Activated CD8-positive, alpha-beta memory T cell treated with anti-CD3 and anti-CD28 coated beads, Interleukin-2, amount 50 U/mL, for 1 hour (primary cell): ENCODE measurements around the gene ARSK.
A peak's percentile ranks its signal among the peaks of the same experiment; 100 is the strongest.

Experiments used
- DNase-seq: peaks from one replicate; pipeline ENCODE4 v3.0.0-alpha.2; 2020; ENCODE audit errors: extremely low read depth

ARSK gene, protein sequence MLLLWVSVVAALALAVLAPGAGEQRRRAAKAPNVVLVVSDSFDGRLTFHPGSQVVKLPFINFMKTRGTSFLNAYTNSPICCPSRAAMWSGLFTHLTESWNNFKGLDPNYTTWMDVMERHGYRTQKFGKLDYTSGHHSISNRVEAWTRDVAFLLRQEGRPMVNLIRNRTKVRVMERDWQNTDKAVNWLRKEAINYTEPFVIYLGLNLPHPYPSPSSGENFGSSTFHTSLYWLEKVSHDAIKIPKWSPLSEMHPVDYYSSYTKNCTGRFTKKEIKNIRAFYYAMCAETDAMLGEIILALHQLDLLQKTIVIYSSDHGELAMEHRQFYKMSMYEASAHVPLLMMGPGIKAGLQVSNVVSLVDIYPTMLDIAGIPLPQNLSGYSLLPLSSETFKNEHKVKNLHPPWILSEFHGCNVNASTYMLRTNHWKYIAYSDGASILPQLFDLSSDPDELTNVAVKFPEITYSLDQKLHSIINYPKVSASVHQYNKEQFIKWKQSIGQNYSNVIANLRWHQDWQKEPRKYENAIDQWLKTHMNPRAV

DNA sequence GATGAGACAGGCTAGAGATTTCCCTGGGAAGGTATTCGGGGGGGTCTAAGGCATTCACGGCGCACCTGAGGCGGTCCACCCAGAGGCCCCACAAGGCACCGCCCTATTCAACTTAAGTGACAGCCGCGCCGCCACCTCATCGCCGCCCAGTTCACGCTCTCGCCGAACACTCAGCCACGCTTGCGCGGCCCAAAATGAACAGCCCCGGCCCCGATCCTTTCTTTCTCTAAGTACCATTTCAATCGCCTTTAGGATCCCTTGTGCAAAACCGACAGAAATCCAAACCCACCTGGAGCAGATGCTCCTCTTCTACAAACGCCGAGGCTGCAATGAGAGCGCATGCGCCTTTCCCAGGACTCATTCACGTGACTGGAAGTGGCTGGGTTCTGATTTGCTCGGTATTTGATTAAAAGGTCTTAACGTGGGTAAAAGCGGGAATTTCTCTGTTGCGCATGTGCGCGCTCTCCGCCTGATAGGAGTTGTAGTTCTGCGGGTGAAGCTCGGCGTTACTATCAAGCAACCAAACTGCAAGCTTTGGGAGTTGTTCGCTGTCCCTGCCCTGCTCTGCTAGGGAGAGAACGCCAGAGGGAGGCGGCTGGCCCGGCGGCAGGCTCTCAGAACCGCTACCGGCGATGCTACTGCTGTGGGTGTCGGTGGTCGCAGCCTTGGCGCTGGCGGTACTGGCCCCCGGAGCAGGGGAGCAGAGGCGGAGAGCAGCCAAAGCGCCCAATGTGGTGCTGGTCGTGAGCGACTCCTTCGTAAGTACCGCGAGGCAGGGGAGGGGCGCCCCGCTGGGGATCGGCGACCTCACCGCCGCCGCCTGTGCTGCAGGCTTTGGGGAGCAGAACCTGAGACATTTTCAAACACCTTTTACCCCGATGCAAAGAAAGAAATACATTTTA, at the start of gene ARSK, which contains the start of gene SKIC3:
ARSK (plus strand) TSS at position 455 of the 902 bp plus-strand sequence; CDS start at position 633, 178 bp downstream.
SKIC3 (minus strand) TSS at position 331 of the 902 bp plus-strand sequence. CDS start 7,827 bp downstream, outside the sequence.
- peak; percentile 85 for DNase-seq

DNA sequence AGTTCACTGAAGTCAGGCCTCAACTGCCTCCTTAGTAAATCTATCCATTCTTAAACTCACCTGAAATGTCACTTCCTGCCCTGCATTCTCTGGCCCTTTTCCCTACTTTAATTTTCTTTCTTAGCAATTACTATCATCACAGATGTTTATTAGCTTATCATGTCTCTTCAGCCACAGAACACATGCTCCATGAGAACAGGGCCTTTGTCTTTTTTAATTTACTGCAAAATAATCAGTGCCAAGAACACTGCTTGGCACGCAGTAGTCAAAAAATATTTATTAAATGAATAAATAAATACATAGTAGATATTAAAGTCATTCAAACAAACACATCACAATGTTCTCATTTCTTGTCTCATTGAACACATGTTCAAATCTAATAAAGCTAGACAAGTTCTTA, 46.4 kb upstream of the ARSK start:
- no peak for DNase-seq

DNA sequence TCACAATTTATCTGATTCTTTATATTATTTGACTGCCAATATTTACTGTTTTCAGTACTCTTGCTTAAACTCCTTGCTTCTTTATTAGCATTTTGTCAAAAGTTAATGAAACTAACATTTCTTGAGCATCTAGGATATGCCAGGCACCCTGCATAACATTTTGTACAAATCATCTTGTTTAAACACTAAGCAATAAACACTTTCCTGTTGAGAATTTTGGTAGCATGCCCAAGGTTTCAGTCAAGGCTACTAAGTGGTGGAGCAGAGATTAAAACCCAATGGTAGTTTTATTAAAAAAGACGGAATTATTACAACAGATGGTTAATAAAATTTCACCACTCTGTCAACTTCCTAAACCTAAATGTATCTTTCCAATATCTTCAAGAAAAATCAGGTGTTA, 43.3 kb upstream of the ARSK start:
- DNase-seq: no peak

DNA sequence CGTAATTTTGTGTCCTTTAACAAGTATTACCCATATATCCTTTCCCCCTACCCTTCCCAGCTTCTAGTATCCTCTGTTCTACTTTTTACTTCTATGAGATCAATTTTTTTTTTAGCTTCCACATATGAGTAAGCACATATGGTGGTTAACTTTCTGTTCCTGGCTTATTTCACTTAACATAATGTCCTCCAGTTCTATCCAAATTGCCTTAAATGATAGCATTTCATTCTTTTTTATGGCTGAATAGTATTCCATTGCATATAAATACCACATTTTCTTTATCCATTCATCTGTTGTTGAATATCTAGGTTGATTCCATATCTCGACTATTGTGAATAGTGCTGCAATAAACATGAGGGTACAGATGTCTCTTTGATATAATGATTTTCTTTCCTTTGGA, 36.5 kb upstream of the ARSK start:
- DNase-seq: no peak

DNA sequence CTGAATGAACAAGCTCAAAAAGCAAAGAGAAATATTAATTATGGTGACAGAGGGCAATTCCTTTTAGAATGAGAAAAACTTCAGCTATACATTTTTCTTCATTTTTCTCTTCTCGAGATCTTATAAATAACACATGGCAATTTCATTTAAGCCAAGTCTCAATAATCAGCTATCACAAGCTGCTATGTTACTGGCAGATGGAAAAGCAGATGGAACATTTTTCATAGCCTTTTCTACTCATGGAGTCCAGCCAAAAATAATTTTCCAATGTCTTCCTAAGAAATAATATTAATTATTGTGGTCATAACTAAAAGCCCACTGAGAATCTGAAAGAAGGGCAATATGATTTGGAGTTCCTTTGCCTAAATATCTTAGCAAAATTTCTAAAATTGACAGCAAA, 35.8 kb upstream of the ARSK start:
- DNase-seq: no peak

DNA sequence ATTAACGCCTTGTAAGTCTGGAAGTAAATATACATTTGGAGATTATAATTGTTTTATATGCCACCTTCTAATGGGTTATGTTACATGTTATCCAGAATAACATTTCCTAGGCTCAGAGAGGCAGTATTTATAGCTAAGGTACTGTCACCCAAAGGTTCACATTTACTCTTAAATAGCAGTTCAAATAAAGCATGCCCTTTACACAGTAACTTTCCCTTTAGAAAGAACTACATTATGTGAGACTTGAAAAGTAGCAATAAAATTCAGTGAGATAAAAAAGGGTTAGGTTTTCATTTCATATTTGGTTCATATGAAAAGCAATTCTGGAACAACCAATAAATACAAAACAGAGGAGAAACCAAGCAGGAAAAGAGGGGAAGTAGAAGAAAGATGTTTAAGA, 35.2 kb upstream of the ARSK start:
- no peak for DNase-seq

DNA sequence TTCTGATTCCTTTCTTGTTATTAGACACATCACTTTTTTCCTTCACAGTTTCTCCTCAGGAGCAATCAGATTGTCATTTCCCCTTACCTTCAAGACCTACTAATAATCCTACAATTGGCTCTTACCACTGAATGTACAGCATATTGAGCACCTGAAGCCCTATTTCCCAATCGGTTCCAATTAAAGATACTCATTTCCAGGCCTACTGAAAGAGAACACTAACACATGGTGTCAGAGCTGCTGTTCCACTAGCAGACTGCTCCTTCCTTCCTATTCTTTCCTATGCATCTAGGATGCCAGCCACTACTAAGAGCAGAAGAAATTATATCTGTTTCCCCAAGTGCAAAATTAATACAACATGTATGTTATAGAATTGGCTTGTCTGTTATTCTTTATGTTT, 34.7 kb upstream of the ARSK start:
- no peak for DNase-seq

DNA sequence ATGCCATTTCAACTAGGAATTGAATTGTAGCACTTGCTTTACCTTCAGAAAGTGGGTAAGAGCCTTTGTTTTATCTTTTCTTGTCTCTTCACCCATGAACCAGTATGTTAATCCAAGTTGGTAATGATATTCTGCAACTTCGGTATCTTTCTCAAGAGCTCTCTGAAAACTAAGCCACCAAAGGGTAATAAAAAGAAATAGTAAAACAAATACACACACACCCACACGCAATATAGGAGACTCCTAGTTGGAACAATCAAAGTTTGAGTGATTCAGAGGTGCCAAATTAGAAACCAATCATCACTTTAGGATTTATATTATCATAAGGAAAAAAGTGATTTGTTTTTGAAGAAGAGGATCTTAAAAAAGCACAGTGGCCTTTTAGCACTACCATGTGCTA, 30.5 kb upstream of the ARSK start:
- no peak for DNase-seq

DNA sequence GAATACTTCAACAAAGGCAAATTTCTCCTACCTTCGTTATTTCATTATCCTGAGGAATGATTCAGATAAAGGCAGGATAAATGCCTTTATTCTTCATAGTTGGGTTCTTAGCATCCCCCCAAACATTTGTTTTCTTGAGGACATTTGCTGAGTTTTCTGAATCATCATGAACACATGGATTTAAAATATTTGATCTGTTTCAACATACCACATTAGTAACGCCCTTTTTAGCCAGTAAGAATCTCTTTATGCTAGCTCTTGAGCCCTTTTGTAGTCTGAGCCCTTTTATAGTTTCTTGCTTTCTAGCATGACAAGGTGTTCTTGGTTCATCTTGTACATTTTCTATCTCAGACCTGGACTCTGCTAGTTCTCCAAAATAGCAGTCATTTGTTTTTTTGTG, 28.0 kb upstream of the ARSK start:
- DNase-seq: no peak

DNA sequence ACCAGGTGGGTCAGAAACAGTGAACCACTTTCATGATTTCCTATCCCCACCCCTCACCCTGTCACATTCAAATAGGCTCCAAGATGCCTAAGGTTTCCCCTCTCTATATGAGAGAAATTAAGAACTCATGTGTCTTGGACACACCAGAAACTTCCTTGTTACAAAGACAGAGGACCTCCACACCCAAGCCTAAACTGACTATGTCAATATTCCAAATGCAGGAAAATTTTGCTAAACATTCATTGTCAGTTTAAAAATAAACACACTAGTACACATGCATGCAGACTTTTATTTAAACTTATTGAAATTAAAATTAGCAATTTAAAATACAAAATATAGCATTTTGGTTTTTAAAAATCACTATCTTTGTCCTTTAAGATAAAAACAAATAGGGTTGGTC, 26.3 kb upstream of the ARSK start:
- DNase-seq: no peak

DNA sequence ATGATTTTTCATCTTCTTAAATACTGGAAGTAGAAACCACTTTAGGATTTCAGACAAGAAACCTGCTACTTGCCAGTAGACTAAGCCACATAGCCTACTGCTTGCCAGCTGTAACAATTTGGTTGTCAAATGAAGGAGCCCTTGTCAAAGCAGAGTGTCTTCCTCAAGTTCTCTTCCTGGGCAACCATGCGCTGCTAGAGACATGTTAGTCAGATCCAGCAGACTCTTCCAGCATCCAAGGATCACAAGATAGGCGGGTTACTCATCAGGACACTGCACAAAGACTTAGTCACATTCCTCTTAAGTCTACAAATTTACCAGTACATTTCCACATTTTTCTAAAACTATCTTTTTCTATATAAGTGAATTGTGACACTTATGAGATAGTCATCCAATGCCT, 24.5 kb upstream of the ARSK start:
- no peak for DNase-seq

DNA sequence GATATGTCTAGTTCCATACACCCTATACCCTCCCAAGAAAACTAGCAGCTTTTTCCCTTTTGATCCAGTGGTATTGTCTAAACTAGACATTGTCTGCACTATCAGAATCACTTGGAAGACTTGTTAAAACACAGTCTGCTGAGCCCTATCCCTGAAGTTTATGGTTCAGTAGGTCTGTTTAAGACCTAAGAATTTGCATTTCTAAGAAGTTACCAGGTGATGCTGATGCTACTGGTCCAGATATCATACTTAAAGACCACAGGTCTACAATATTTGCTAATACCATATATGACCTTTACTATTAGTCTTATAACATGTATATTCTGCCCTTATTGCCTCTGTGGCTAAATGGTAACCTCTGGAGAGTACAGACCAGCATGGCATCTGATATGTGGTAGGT, 23.4 kb upstream of the ARSK start:
- no peak for DNase-seq

DNA sequence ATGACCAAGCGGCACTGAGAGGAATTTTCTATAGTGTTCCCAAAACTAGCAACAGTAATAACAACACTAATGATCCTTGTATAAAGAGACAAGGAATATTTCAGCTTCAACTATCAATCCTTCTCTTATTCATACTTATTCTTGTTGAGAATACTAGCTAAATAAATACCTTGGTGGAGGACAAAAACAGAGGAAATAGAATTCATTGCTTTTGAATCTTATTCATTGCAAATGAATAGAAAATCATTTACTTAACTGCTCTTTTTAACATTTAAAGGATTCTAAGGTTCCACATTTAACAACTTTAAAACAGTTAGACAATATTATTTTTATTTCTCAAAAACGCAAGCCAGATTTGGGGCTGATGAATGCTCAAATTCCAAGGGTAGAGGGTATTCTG, 22.5 kb upstream of the ARSK start:
- no peak for DNase-seq

DNA sequence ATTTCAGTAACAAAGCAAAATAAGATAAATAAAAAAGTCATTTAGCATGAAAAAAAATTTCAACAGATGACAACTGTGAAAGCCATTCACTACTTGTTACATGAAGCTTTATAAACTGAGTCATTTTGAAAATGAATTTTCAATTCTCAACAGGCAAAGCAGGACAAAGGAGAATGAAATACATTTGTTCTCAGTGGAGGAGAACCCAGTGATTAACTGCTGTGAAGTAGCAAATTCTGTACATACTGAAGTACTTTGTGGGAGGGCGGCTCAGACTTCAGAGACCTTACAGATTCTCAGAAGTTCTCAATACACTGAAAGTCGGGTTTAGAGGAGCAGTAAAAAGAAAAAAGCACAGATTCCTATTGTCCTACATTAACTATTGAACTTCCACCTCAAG, 21.8 kb upstream of the ARSK start:
- no peak for DNase-seq

DNA sequence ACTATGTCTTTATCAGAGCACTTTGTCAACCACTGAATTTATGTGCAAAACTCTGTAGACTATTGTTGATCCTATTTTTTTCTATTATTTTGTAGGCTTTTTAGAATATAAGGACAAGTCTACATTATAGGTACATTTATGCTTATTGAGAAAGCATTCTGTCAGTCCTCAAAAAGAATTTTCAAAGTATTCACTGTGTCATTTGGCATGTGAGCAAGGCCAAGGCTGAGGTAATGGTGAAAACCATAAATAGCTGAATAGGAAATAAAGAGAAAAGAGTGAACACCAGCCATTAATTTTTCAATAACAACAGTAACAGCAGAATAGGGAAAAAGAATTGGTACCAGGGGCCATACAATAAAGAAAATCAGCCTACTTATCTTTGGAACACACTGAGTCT, 21.1 kb upstream of the ARSK start:
- DNase-seq: no peak

DNA sequence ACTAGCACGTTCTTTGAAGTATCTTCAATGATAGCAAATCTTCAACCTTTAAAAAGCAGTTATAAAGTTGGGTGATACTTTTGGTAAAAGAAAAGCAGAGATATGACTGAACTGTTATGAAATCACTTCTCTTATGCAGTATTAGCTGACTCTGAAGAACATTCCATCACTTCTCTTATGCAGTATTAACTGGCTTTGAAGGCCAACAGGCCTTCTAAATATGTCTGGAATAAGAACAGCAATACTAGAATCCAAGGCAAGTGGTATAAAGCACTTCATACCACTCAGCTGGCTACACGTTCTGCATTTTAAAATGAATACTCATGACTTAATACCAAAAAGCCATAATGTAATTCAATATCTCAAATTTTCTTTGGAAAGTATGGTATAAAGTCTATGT, 17.4 kb upstream of the ARSK start:
- no peak for DNase-seq

DNA sequence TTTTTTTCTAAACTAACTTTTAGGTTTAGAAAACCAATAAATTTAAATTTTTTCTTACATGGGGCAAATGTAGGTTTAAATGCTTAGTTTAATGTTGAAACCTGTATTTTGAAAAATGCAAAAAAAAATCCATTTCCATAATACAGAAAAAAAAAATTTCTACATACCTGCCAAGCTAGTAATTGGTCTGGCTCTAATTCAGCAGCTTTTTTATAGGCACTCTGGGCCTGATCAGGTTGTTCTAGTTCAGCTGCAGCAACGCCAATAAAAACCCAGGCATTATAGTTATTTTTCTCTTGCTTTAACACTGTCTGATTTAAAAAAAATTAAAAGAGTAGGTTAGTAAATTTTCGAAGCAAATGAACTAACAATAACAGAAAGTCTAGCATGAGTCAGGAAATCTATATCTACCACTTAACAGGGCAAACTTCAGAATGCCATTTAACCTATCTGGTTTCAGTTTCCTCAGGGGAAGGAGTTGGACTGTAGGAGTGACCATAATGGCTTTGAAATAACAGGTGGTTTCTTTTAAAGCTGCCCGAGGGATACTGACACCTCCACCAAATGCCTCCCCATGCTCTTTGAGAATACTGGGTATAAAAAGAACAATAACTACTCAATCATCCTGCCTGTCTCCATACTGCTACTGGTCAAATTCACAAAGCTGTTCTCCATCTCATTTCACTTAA, 11.7 kb upstream of the ARSK start:
- DNase-seq: no peak

DNA sequence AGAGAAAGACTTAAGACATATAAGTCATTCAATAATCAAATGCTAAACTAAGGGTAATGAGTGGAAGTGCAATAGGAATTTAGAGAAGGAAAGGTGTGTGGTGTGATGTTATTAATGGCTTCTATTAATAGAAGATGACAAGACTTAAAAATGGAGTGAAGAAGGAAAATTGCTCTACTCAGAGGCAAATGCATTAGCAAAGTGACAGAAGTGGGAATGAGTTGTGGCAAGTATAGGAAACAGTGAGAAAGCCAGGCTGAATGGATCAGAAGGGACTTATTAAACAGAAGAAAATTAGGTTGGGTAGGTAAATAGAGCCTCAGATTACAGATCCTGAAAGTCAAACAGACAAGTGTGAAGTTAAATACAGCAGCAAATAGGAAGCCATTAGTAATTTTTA, 5.9 kb upstream of the ARSK start:
- DNase-seq: no peak

DNA sequence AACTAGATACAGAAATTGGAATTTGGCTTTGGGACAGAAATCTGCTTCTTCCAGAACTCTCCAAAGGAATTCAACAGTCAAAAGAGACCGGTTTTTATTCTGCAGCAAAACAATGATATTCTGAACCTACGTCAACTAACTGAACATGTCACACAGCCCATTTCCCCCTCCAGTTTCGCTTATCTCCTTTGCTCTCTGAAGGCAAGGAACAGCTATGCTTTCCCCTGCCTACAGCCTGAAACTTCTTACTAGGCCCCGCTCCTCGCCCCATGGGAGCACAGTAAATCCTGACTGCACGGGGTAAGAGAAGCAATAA, 612 bp upstream of the ARSK start:
- no peak for DNase-seq

DNA sequence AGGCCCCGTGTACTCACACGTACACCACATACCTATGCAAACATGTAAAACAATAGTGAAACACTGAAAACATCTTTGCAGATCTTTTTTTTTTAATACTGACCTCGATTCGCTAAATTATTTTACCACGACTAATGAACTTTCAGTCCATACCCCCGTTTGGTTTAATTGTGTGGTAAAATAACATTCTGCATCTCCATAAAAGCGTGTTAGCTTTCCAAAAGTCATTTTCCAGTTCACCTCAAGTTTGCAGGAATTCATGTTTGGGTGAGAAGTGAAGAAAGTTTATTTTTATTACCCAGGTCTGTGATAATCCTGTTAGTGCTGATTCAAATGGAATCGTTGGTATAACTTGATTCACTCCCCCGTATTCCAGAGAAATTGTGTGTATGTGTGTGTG, 652 bp downstream of the ARSK start:
- DNase-seq: no peak

DNA sequence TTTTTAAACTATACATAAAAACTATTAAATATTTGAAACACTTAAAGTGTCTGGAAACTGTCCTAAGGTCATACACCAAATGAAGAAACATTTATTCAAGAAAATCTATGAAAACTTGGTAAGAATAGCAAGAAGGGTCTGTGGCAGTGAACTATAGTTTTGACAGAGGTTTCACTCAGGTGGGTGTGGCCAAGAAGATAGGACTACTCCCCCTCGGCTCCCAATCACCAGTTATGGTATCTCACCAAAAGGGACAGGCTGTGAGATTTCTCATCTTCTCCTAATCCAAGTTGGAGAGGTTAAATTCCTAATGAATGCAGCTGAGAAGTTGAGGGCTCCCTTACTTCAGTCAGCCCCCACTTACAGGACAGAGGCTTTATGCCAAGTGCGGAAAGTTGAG, 2.9 kb downstream of the ARSK start:
- DNase-seq: no peak

DNA sequence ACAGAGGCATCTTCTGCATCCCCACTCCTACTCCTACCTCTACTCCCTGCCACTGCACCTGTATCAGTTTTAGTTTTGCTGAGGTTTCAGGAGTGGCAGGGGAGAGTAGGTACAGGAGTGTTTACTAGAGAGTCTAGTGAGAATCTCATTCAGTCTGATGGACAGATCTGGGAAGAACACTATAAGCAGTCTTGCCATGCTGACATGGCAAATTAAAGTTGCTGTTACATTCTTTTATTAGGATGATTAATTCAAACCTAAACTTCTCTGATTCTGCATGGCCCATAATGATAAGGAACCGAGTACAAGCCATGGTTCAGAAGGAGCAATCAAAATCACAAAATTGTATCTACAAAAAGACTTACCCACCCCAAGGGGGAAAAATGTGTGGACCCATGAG, 7.4 kb downstream of the ARSK start:
- no peak for DNase-seq
